ENCODE measurements around the gene NKD1.

- TF ChIP-seq POLR2A (IDR thresholded peaks at IDR 0.05) (no peak), CTCF (IDR thresholded peaks at IDR 0.05) (no peak)
Measured at GRCh38 chr16:50597563-50598255, 49.5 kb downstream of the NKD1 start.

All from adrenal gland (tissue), 5 donors.